Astrocyte (in vitro differentiated cells and primary cell): Measurements from ENCODE around the gene CFAP97D2.

ENCODE experiments used
- EZH2 ChIP-seq: IDR thresholded peaks from 2 replicates; pipeline ENCODE4 v1.6.1; 2012; ENCODE audit warnings: mild to moderate bottlenecking, low read length, inconsistent platforms; ENCODE audit not compliant: insufficient read depth
- TF ChIP-seq, protein P1 (sequence below): IDR thresholded peaks from 2 replicates; pipeline ENCODE4 v1.5.1; 2011; ENCODE audit warnings: low read depth, mild to moderate bottlenecking, inconsistent platforms, low read length, moderate library complexity; ENCODE audit not compliant: insufficient read depth

DNA sequence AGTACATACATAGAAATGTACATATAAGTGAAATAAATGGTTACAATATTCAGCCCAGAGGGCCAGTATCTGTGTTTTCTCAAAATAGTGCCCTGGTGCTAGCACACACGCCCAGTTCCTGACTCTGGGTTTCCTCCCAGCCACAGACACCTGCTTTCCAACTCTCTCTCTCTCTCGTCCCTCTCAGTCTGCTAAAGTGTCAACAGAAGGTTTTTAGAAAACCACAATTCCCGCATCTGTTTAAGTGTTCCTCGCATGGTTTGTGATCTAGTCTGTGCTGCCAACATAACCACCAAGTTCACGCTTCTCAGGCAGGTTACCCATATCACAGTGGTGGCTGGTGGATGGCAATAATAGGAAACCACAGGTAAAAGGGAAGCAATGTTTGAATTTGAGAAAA lies 84.5 kb downstream of the CFAP97D2 start:
- TF ChIP-seq, protein P1, sequence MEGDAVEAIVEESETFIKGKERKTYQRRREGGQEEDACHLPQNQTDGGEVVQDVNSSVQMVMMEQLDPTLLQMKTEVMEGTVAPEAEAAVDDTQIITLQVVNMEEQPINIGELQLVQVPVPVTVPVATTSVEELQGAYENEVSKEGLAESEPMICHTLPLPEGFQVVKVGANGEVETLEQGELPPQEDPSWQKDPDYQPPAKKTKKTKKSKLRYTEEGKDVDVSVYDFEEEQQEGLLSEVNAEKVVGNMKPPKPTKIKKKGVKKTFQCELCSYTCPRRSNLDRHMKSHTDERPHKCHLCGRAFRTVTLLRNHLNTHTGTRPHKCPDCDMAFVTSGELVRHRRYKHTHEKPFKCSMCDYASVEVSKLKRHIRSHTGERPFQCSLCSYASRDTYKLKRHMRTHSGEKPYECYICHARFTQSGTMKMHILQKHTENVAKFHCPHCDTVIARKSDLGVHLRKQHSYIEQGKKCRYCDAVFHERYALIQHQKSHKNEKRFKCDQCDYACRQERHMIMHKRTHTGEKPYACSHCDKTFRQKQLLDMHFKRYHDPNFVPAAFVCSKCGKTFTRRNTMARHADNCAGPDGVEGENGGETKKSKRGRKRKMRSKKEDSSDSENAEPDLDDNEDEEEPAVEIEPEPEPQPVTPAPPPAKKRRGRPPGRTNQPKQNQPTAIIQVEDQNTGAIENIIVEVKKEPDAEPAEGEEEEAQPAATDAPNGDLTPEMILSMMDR, result no peak
- no peak for TF ChIP-seq EZH2
